WERI-Rb-1 (cell line): ENCODE results near the gene PTPRS.
"Not testable (repeated sequence)": the region's sequence is repeated elsewhere in the genome, so short reads cannot be mapped to it uniquely, and the experiment has no call there.

Experiments used
- DNase-seq: peaks from one replicate; pipeline ENCODE4 v3.0.0-alpha.2; 2020
- H3K27ac ChIP-seq: fragments of 250-450 bp; sonication (Bioruptor Pico); 2 replicates; pipeline ENCODE4 v1.5.1; 2020; ENCODE audit warnings: mild to moderate bottlenecking, moderate library complexity
- H3K27me3 ChIP-seq: fragments of 250-450 bp; sonication (Bioruptor Pico); 2 replicates; pipeline ENCODE4 v1.5.1; 2021; ENCODE audit warnings: mild to moderate bottlenecking, low read depth, moderate library complexity; ENCODE audit not compliant: insufficient read depth, severe bottlenecking
- H3K36me3 ChIP-seq: fragments of 250-450 bp; sonication (Bioruptor Pico); 2 replicates; pipeline ENCODE4 v1.5.1; 2020; ENCODE audit warnings: mild to moderate bottlenecking, moderate library complexity
- H3K4me3 ChIP-seq: 2 replicates; pipeline ENCODE4 v1.5.1; 2011; ENCODE audit warnings: low read depth, mild to moderate bottlenecking, control low read depth, low read length
- H3K9me3 ChIP-seq: fragments of 250-450 bp; sonication (Bioruptor Pico); 2 replicates; pipeline ENCODE4 v1.5.1; 2021; ENCODE audit warnings: mild to moderate bottlenecking, moderate library complexity; ENCODE audit not compliant: severe bottlenecking
- CTCF ChIP-seq: IDR thresholded peaks from 2 replicates; pipeline ENCODE4 v1.5.1; 2011; ENCODE audit warnings: low read depth, mild to moderate bottlenecking, control low read depth, inconsistent platforms, low read length

The PTPRS gene

GRCh38 chr19:5340637-5341447 lies at the start of gene PTPRS:
Gene PTPRS (minus strand): TSS chr19:5340812. CDS start chr19:5286140, 54,672 bp downstream.
- H3K27ac ChIP-seq: peak within 1 kb of the TSS; percentile 85
- no peak for TF ChIP-seq CTCF

GRCh38 chr19:5389353-5389752 lies 48.7 kb upstream of the PTPRS start:
- no peak for DNase-seq
- Histone ChIP-seq H3K4me3 (no peak overlapping the region), H3K9me3 (peaks cover 4% of the 10 kb centered on the region), H3K36me3 (no peaks in the 10 kb centered on the region), H3K27ac (no peak overlapping the region), H3K27me3 (no peaks in the 10 kb centered on the region)
- no peak for TF ChIP-seq CTCF

More at GRCh38 chr19:5340637-5341447, at the start of gene PTPRS:
- H3K36me3 ChIP-seq: no peaks in the 10 kb centered on the region
- peak; percentile 90 for DNase-seq
- H3K27me3 ChIP-seq: no peaks in the 10 kb centered on the region
- H3K4me3 ChIP-seq: peak within 1 kb of the TSS; percentile 90
- H3K9me3 ChIP-seq: no peaks in the 10 kb centered on the region

GRCh38 chr19:5387472-5387871 lies 46.9 kb upstream of the PTPRS start:
- Histone ChIP-seq H3K9me3 (peaks cover 6% of the 10 kb centered on the region), H3K27me3 (no peaks in the 10 kb centered on the region), H3K4me3 (no peak overlapping the region), H3K36me3 (no peaks in the 10 kb centered on the region), H3K27ac (no peak overlapping the region)
- no peak for DNase-seq
- TF ChIP-seq CTCF: no peak

- H3K27ac ChIP-seq: no peak overlapping the region
- peaks cover 10% of the 10 kb centered on the region for H3K9me3 ChIP-seq
- H3K36me3 ChIP-seq: no peaks in the 10 kb centered on the region
- no peaks in the 10 kb centered on the region for H3K27me3 ChIP-seq
- DNase-seq: no peak
- TF ChIP-seq CTCF: no peak
- H3K4me3 ChIP-seq: no peak overlapping the region
Measured at GRCh38 chr19:5386841-5387240, 46.2 kb upstream of the PTPRS start.

- H3K4me3 ChIP-seq, H3K36me3 ChIP-seq, H3K27ac ChIP-seq, DNase-seq, H3K27me3 ChIP-seq: not testable (repeated sequence)
- H3K9me3 ChIP-seq: peaks cover 11% of the 10 kb centered on the region
Measured at GRCh38 chr19:5381197-5381596, 40.6 kb upstream of the PTPRS start.

GRCh38 chr19:5380215-5380919 lies 39.8 kb upstream of the PTPRS start:
- no peaks in the 10 kb centered on the region for H3K27me3 ChIP-seq
- no peak for DNase-seq
- TF ChIP-seq CTCF: no peak

More at GRCh38 chr19:5380215-5380919, 39.8 kb upstream of the PTPRS start:
- H3K9me3 ChIP-seq: peaks cover 11% of the 10 kb centered on the region
- H3K4me3 ChIP-seq: no peak overlapping the region
- H3K27ac ChIP-seq: no peak overlapping the region
- no peaks in the 10 kb centered on the region for H3K36me3 ChIP-seq
